OCI-LY7 (cell line): ENCODE results near the gene PPARG. TPM values are rescaled to one million over a fixed set of nuclear protein-coding genes. Genes with fewer than 3 reads are reported as not detected.

Experiments
- BruUV-seq: library from RNA; stranded (reverse); fragments of 400-500 nt; replicated peaks from 2 replicates; lab custom pipeline; 2021; lab: Mats Ljungman, UMichigan
- CTCF ChIA-PET: fragments of 300-600 bp; sonication (Branson Sonifier 250); formaldehyde crosslinking; loops from one replicate; lab custom pipeline; 2022; ENCODE audit warnings: antibody characterized with exemption; ENCODE audit not compliant: unreplicated experiment; lab: Charles Lee
- POLR2A ChIA-PET: fragments of 300-600 bp; sonication (Branson Sonifier 250); formaldehyde crosslinking; loops from one replicate; lab custom pipeline; 2022; ENCODE audit warnings: antibody characterized with exemption; lab: Charles Lee
- DNase-seq: peaks from one replicate; pipeline ENCODE4 v3.0.0-alpha.2; 2015; ENCODE audit warnings: low spot score
- H2AFZ ChIP-seq: fragments of 200-600 bp; sonication (generic), shearing (Covaris generic); 2 replicates; pipeline ENCODE4 v1.6.1; 2014; ENCODE audit warnings: mild to moderate bottlenecking, antibody characterized with exemption, low read length, moderate library complexity
- H3K27ac ChIP-seq: fragments of 200-600 bp; sonication (generic); 2 replicates; pipeline ENCODE4 v1.5.1; 2014; ENCODE audit warnings: mixed run types, low read depth, mild to moderate bottlenecking, moderate library complexity, low read length, inconsistent platforms; ENCODE audit not compliant: poor library complexity, severe bottlenecking
- H3K36me3 ChIP-seq: fragments of 200-600 bp; sonication (generic); 2 replicates; pipeline ENCODE4 v1.6.1; 2014; ENCODE audit warnings: mild to moderate bottlenecking, antibody characterized with exemption, low read length, moderate library complexity, mixed read lengths; ENCODE audit not compliant: insufficient read depth
- H3K4me1 ChIP-seq: fragments of 200-600 bp; sonication (generic); 2 replicates; pipeline ENCODE4 v1.5.1; 2014; ENCODE audit warnings: mild to moderate bottlenecking, low read length; ENCODE audit not compliant: insufficient read depth, poor library complexity, severe bottlenecking
- H3K4me2 ChIP-seq: fragments of 200-600 bp; sonication (generic); 2 replicates; pipeline ENCODE4 v1.6.1; 2014; ENCODE audit warnings: mild to moderate bottlenecking, low read length
- H3K4me3 ChIP-seq: fragments of 200-600 bp; sonication (generic); 2 replicates; pipeline ENCODE4 v1.5.1; 2014; ENCODE audit warnings: mild to moderate bottlenecking, low read depth, low read length; ENCODE audit not compliant: poor library complexity, severe bottlenecking
- H3K79me2 ChIP-seq: fragments of 200-600 bp; sonication (generic); 2 replicates; pipeline ENCODE4 v1.6.1; 2016; ENCODE audit warnings: low read depth, mild to moderate bottlenecking, low read length, moderate library complexity, mixed read lengths; ENCODE audit not compliant: insufficient read depth
- H3K9me2 ChIP-seq: fragments of 200-600 bp; sonication (generic); 2 replicates; pipeline ENCODE4 v1.6.1; 2016; ENCODE audit warnings: mild to moderate bottlenecking, low read length, mixed read lengths; ENCODE audit not compliant: insufficient read depth
- H3K9me3 ChIP-seq: fragments of 200-600 bp; sonication (generic); 2 replicates; pipeline ENCODE4 v1.6.1; 2014; ENCODE audit warnings: mild to moderate bottlenecking, mixed run types, low read length, mixed read lengths
- H4K20me1 ChIP-seq: fragments of 200-600 bp; sonication (generic); 2 replicates; pipeline ENCODE4 v1.6.1; 2014; ENCODE audit warnings: mild to moderate bottlenecking, antibody characterized with exemption, low read length, moderate library complexity, mixed read lengths; ENCODE audit not compliant: insufficient read depth
- EZH2phosphoT487 ChIP-seq: fragments of 200-600 bp; sonication (generic); IDR thresholded peaks from 2 replicates; pipeline ENCODE4 v1.6.1; 2018; ENCODE audit warnings: low read depth, borderline replicate concordance, mild to moderate bottlenecking, mixed run types, antibody characterized with exemption, low read length, moderate library complexity, mixed read lengths
- intact Hi-C: fragments of 100-400 bp; cut with micrococcal nuclease; formaldehyde crosslinking; loops from one replicate; pipeline ENCODE4 v1.10.0; 2022; ENCODE audit not compliant: unreplicated experiment
- total RNA-seq, 2 experiments: library from RNA; depleted of rRNA in 1 of 2; stranded (reverse); fragments of >200 nt in 1 of 2; shearing (Covaris generic) in 1 of 2; gene quantifications; 2 replicates each; pipeline ENCODE4 v1.2.3, GENCODE V29; 2014 to 2022
- TF ChIP-seq, protein P1 (sequence below): fragments of 200-600 bp; sonication (generic); conservative IDR thresholded peaks from 2 replicates; pipeline ENCODE4 v1.5.1; 2014; ENCODE audit warnings: mild to moderate bottlenecking, antibody characterized with exemption, low read length, moderate library complexity, mixed read lengths

PPARG gene
- total RNA-seq, 2 experiments from 2014 or later: not detected

DNA sequence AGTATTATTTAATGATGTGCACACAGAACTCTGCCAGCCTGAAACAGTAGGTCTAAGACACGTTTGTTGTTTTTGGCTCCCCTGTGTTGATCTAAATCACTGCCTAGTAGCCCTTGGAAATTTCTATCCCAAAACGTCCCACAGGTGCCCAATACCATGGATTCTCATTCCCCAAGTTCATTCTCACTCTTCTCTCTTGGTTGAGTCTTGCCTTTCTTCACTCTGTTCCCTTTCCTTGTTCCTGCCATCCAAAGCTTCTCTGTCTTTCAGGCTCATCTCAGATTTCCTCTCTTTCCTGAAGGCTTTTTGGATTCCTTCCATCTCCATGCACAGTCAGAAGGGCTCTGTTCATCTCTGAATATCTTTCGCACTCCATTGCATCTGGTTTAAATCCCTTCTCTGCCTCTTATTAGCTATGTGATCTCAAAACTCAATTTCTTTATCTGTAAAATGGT is 54.2 kb downstream of the PPARG start:
- no peaks in the 10 kb centered on the region for H3K36me3 ChIP-seq
- H3K9me2 ChIP-seq: no peaks in the 10 kb centered on the region
- no peaks in the 10 kb centered on the region for H3K9me3 ChIP-seq
- H2AFZ ChIP-seq: no peak overlapping the region
- H3K4me2 ChIP-seq: no peak overlapping the region
- intact Hi-C loops: no loop called here
- no peak overlapping the region for H3K27ac ChIP-seq
- BruUV-seq: no TSS peak
- H3K79me2 ChIP-seq: no peaks in the 10 kb centered on the region
- no peaks in the 10 kb centered on the region for H4K20me1 ChIP-seq
- POLR2A ChIA-PET: interaction anchor here (0.6 to 0.7 kb wide), 2 partner anchors 34 to 923 kb away, joined by 4 read pairs; no protein-coding TSS in a partner anchor
- TF ChIP-seq, protein P1, sequence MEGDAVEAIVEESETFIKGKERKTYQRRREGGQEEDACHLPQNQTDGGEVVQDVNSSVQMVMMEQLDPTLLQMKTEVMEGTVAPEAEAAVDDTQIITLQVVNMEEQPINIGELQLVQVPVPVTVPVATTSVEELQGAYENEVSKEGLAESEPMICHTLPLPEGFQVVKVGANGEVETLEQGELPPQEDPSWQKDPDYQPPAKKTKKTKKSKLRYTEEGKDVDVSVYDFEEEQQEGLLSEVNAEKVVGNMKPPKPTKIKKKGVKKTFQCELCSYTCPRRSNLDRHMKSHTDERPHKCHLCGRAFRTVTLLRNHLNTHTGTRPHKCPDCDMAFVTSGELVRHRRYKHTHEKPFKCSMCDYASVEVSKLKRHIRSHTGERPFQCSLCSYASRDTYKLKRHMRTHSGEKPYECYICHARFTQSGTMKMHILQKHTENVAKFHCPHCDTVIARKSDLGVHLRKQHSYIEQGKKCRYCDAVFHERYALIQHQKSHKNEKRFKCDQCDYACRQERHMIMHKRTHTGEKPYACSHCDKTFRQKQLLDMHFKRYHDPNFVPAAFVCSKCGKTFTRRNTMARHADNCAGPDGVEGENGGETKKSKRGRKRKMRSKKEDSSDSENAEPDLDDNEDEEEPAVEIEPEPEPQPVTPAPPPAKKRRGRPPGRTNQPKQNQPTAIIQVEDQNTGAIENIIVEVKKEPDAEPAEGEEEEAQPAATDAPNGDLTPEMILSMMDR: no peak
- no peak for TF ChIP-seq EZH2phosphoT487
- H3K4me1 ChIP-seq: no peaks in the 10 kb centered on the region
- CTCF ChIA-PET: no interaction called here
- no peak overlapping the region for H3K4me3 ChIP-seq
- DNase-seq: no peak

DNA sequence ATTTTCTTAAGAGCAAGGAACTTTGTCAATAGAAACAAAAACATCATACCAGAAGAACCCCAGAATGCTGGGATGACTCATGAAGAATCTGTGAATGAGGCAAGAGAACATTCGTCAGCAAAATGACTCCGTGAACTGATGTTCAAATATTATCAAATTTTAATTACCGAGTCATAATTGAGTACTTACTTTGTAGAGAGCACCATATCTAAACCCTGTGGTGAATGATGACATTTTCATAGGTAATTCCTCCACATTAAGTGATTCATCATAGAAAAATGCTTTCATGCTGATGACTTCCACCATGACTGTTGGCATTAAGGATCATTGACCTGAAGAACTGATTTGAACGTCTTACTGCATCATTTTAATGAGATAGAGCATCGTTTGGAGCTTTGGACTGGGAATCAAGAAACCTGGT is 56.3 kb downstream of the PPARG start:
- Histone ChIP-seq H3K4me2 (no peak overlapping the region), H3K36me3 (no peaks in the 10 kb centered on the region), H3K9me3 (no peaks in the 10 kb centered on the region), H3K27ac (no peak overlapping the region), H3K4me1 (no peaks in the 10 kb centered on the region), H3K9me2 (no peaks in the 10 kb centered on the region), H4K20me1 (no peaks in the 10 kb centered on the region), H3K4me3 (no peak overlapping the region), H2AFZ (no peak overlapping the region), H3K79me2 (no peaks in the 10 kb centered on the region)
- ChIA-PET POLR2A (no interaction called here), CTCF (no interaction called here)
- intact Hi-C loops: no loop called here
- TF ChIP-seq EZH2phosphoT487: no peak
- TF ChIP-seq, protein P1: no peak
- no peak for DNase-seq
- BruUV-seq: no TSS peak

DNA sequence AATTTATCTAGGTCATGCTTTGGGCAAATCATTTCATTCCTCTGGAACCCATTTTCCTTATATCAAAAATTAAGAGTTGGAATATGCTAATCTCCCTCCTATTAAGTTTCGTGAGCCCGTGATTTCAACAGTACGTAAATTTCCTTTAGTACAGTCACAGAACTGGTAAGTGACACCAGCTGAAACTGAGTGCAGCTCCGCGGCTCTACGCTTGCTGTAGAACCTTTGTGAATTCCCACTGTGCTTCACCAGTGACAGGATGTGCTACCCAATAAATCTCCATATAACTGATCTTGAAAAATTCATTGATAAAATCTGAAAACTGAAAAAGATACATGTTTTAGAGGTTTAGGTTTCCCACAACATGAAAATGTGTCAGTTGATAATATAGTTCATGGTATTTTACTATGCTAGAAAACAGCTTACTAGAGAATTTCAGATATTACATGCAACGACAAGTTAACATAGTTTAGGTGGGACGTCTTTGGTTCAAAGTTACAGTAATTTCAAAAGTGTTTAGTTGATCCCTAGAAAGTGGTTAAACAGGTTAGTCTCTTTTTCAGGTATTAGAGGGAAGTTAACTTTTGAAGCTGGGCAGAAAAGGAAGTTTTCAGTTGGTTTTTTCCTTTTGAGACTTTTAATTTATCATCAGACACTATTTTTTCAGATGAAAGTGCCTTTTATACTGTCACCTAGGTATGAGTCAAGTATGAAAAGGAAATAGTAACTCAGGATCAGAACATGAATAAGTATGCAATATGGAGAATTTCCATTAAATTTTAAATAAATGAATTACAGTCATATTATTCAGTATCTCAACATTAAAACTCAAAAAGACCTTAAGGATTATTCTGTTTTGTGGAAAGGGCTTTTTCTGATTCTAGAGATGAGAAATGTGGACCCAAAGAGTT is 57.0 kb downstream of the PPARG start:
- H4K20me1 ChIP-seq: no peaks in the 10 kb centered on the region
- ChIA-PET CTCF (no interaction called here), POLR2A (no interaction called here)
- H3K4me3 ChIP-seq: no peak overlapping the region
- no peaks in the 10 kb centered on the region for H3K36me3 ChIP-seq
- no peak overlapping the region for H3K4me2 ChIP-seq
- intact Hi-C loops: no loop called here
- no peaks in the 10 kb centered on the region for H3K9me3 ChIP-seq
- no peaks in the 10 kb centered on the region for H3K79me2 ChIP-seq
- no peak for TF ChIP-seq EZH2phosphoT487
- TF ChIP-seq, protein P1: no peak
- no peaks in the 10 kb centered on the region for H3K4me1 ChIP-seq
- DNase-seq: no peak
- no peaks in the 10 kb centered on the region for H3K9me2 ChIP-seq
- no peak overlapping the region for H3K27ac ChIP-seq
- BruUV-seq: no TSS peak
- H2AFZ ChIP-seq: no peak overlapping the region
